Measurements from ENCODE around the gene CTDNEP1. TPM values are rescaled to one million over a fixed set of nuclear protein-coding genes. Genes with fewer than 3 reads are reported as not detected.

CTDNEP1 gene
- total RNA-seq, 2 experiments from 2014 or later = 147 to 152 TPM

- Mint-ChIP-seq H3K27me3 (ENCODE audit: low read depth) (no peaks in the 10 kb centered on the region), H3K36me3 (ENCODE audit: low read depth) (peaks cover 34% of the 10 kb centered on the region), H3K4me3 (peak within 1 kb of the TSS; percentile 94), H3K9me3 (no peaks in the 10 kb centered on the region), H3K27ac (peak within 1 kb of the TSS; percentile 98), H3K4me1 (ENCODE audit: low read depth) (peaks cover 39% of the 10 kb centered on the region)
- intact Hi-C loops (cut with micrococcal nuclease) = no loop called here
- CTCF ChIA-PET = interaction anchor here (0.9 to 2.7 kb wide), 4 partner anchors 22 to 239 kb away, joined by 3 to 16 read pairs (median 3); partner anchors contain the start of genes ACADVL, DLG4 and SLC35G6
- DNase-seq = peak; percentile 93
Measured at GRCh38 chr17:7241783-7242716, 9.5 kb downstream of the CTDNEP1 start, which contains the start of gene GABARAP. Gene GABARAP (minus strand): TSS chr17:7242449. CDS start chr17:7242330, 119 bp downstream.

- no peak for DNase-seq
- Mint-ChIP-seq H3K36me3 (ENCODE audit: low read depth) (peaks cover 29% of the 10 kb centered on the region), H3K27ac (peak overlapping the region; percentile 98), H3K27me3 (ENCODE audit: low read depth) (no peaks in the 10 kb centered on the region), H3K4me1 (ENCODE audit: low read depth) (peaks cover 46% of the 10 kb centered on the region), H3K9me3 (no peaks in the 10 kb centered on the region), H3K4me3 (peak overlapping the region; percentile 94)
- intact Hi-C loops (cut with micrococcal nuclease) = no loop called here
- CTCF ChIA-PET = interaction anchor here (0.6 to 2.7 kb wide), 5 partner anchors 21 to 240 kb away, joined by 3 to 16 read pairs (median 3); partner anchors contain the start of genes ACADVL, DLG4 and SLC35G6
Measured at GRCh38 chr17:7241090-7241733, 10.3 kb downstream of the CTDNEP1 start.

GRCh38 chr17:7240375-7240774 is 11.2 kb downstream of the CTDNEP1 start:
- Mint-ChIP-seq H3K4me1 (ENCODE audit: low read depth) (peaks cover 55% of the 10 kb centered on the region), H3K27me3 (ENCODE audit: low read depth) (no peaks in the 10 kb centered on the region), H3K36me3 (ENCODE audit: low read depth) (peaks cover 29% of the 10 kb centered on the region), H3K4me3 (peak overlapping the region; percentile 94), H3K27ac (peak overlapping the region; percentile 98), H3K9me3 (no peaks in the 10 kb centered on the region)
- DNase-seq = no peak
- CTCF ChIA-PET = interaction anchor here (0.6 to 1.5 kb wide), 2 partner anchors 56 to 62 kb away, joined by 3 to 4 read pairs; no protein-coding TSS in a partner anchor
- intact Hi-C loops (cut with micrococcal nuclease) = no loop called here

DNA sequence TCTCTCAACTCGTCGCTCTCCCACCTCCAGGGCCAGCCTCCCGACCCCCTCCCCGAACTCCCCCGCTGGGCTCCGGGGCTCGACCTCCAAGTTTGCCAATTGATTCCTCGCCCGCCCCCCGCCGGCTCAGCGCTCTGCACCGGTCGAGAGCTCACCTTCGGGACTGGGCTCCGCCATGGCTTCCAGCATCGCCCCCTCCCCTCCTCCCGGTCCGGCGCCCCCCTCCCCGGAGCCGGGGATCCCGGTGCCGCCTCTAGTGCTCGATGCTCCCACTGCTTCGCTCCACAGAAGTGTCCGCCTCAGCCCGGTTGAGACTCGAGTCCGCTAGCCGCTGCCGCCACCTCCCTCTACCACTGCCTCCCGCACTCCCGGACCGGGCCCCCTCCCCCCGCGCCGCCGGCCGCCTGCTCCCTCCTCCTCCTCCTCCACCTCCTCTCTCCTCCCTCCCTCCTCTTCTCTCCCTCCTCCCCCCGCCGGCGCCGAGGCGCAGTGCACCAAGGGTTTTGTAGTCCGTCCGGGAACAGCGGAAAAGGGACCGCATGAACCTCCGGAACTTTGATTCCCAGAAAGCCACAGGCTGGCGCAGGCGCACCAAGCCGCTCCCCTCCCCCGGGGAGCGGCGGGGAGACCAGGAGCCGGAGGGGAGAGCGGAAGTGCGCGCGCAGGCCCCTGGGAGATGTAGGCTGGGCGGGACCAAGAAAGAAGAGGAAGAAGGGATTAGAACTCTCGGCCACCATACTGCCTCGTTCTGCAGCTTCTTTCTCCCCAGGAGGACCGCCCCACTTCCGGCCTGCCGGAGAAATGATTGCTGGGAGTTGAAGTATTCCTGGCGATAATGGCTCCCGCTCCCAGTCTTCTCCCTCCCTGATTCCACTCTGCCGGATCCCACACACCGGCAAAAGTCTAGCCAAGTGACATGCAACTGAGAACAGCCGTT is 12.2 kb downstream of the CTDNEP1 start, which contains the start of gene PHF23:
Gene PHF23, minus strand, starts transcription at position 367 of the 937 bp plus-strand sequence. Its CDS starts 178 bp downstream, at position 189.
- Mint-ChIP-seq H3K4me3 (peak within 1 kb of the TSS; percentile 94), H3K36me3 (ENCODE audit: low read depth) (peaks cover 35% of the 10 kb centered on the region), H3K27ac (peak within 1 kb of the TSS; percentile 98), H3K27me3 (ENCODE audit: low read depth) (no peaks in the 10 kb centered on the region), H3K4me1 (ENCODE audit: low read depth) (peaks cover 64% of the 10 kb centered on the region), H3K9me3 (no peaks in the 10 kb centered on the region)
- intact Hi-C loops (cut with micrococcal nuclease) = loop anchor here (1.0 to 5.0 kb wide), 7 partner anchors 13 to 603 kb away; partner anchors contain the start of genes ACADVL, DLG4, EIF5A and ELP5
- CTCF ChIA-PET = interaction anchor here (0.6 to 2.5 kb wide), 5 partner anchors 16 to 194 kb away, joined by 3 to 8 read pairs (median 3); partner anchors contain the start of genes ACADVL and DLG4
- peak; percentile 99 for DNase-seq

- Mint-ChIP-seq H3K27me3 (ENCODE audit: low read depth) (no peaks in the 10 kb centered on the region), H3K27ac (peak overlapping the region; percentile 92), H3K36me3 (ENCODE audit: low read depth) (peaks cover 34% of the 10 kb centered on the region), H3K4me1 (ENCODE audit: low read depth) (peaks cover 66% of the 10 kb centered on the region), H3K4me3 (peak overlapping the region; percentile 94), H3K9me3 (no peaks in the 10 kb centered on the region)
- intact Hi-C loops (cut with micrococcal nuclease) = loop anchor here (1.0 to 5.0 kb wide), 7 partner anchors 14 to 604 kb away; partner anchors contain the start of genes ACADVL, DLG4, EIF5A and ELP5
- peak; percentile 42 for DNase-seq
- CTCF ChIA-PET = interaction anchor here (0.6 to 2.5 kb wide), 4 partner anchors 15 to 193 kb away, joined by 3 to 8 read pairs (median 3); partner anchors contain the start of genes ACADVL and DLG4
Measured at GRCh38 chr17:7238420-7239090, 13.0 kb downstream of the CTDNEP1 start.

DNA sequence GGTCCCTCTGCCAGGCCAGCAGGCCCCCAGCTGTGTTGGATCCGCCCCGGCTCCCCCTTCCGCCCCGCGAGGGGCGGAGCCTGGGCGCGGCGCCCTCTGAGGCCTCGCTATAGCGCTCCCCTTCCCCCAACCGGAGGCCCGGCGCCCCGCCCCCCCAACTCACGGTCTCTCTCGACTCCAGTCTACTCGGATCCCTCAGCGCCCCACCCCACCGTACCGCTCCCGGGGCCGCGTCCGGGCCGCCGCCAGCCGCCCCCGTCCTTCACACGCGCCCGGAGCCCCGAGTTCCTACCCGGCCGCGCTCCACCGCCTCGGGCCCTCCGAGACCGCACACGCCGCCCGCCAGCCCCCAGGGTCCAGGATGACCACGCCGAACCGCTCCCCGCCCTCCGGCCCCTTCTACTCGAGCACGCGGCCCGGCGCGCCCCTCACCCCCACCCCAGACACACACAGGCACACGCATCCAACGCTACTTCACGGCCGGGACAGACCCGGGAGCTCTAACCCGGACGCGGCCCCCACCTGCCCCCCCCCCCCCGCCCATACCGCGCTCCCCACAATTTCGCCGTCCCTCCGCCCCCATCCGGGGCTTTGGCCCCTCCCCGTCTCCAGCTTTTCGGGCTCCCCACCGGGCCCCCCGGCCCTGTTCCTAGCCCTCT is 13.6 kb downstream of the CTDNEP1 start:
- CTCF ChIA-PET = interaction anchor here (0.5 to 2.5 kb wide), 3 partner anchors 18 to 60 kb away, joined by 3 to 8 read pairs (median 5); partner anchors contain the start of genes ACADVL and DLG4
- peak; percentile 81 for DNase-seq
- Mint-ChIP-seq H3K9me3 (no peaks in the 10 kb centered on the region), H3K4me1 (ENCODE audit: low read depth) (peaks cover 67% of the 10 kb centered on the region), H3K36me3 (ENCODE audit: low read depth) (peaks cover 29% of the 10 kb centered on the region), H3K27ac (peak overlapping the region; percentile 86), H3K4me3 (peak overlapping the region; percentile 94), H3K27me3 (ENCODE audit: low read depth) (no peaks in the 10 kb centered on the region)
- intact Hi-C loops (cut with micrococcal nuclease) = loop anchor here (2.0 to 5.0 kb wide), 2 partner anchors 449 to 604 kb away; partner anchors contain the start of gene TP53

DNA sequence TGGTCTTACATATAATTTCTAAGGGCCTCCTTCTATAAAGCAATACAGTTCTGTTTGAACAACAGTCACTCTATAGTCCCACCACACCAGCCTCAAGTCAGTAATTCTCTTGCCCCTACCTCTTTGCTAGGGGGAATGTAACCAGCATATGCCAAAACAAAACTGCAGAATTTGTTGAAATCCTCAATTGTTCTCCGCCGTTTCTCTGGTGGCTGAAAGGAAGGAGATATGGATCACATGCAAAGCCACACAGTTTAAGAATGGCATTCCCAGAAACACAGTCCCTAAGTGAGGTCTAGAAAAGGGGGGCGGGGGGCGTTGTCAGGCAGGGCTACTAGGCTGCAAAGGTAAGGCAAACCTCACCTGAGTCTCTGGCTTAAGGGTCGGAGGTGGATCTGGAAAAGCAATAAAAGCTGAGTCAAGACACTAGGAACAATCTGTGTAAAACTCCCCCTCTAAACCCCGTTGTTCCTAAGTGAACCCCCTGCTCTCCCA is 14.2 kb downstream of the CTDNEP1 start:
- H3K4me1 Mint-ChIP-seq (ENCODE audit: low read depth) = peaks cover 68% of the 10 kb centered on the region
- intact Hi-C loops (cut with micrococcal nuclease) = loop anchor here (5.0 kb wide), 1 partner anchor 605 kb away; no protein-coding TSS in a partner anchor
- peak overlapping the region; percentile 86 for H3K27ac Mint-ChIP-seq
- H3K4me3 Mint-ChIP-seq = peak overlapping the region; percentile 94
- CTCF ChIA-PET = interaction anchor here (0.5 to 2.5 kb wide), 4 partner anchors 17 to 61 kb away, joined by 3 to 8 read pairs (median 4); partner anchors contain the start of genes ACADVL and DLG4
- no peak for DNase-seq
- H3K27me3 Mint-ChIP-seq (ENCODE audit: low read depth) = no peaks in the 10 kb centered on the region
- H3K36me3 Mint-ChIP-seq (ENCODE audit: low read depth) = peaks cover 26% of the 10 kb centered on the region
- no peaks in the 10 kb centered on the region for H3K9me3 Mint-ChIP-seq

GRCh38 chr17:7236808-7237207 is 14.7 kb downstream of the CTDNEP1 start:
- H3K36me3 Mint-ChIP-seq (ENCODE audit: low read depth) = peaks cover 25% of the 10 kb centered on the region
- H3K4me3 Mint-ChIP-seq = peak overlapping the region; percentile 94
- H3K27ac Mint-ChIP-seq = peak overlapping the region; percentile 86
- H3K9me3 Mint-ChIP-seq = no peaks in the 10 kb centered on the region
- intact Hi-C loops (cut with micrococcal nuclease) = loop anchor here (5.0 kb wide), 1 partner anchor 605 kb away; no protein-coding TSS in a partner anchor
- DNase-seq = no peak
- peaks cover 69% of the 10 kb centered on the region for H3K4me1 Mint-ChIP-seq (ENCODE audit: low read depth)
- CTCF ChIA-PET = interaction anchor here (0.7 to 1.0 kb wide), 2 partner anchors 16 to 17 kb away, joined by 3 to 4 read pairs; partner anchors contain the start of genes ACADVL and DLG4
- H3K27me3 Mint-ChIP-seq (ENCODE audit: low read depth) = no peaks in the 10 kb centered on the region

- intact Hi-C loops (cut with micrococcal nuclease) = loop anchor here (2.0 to 5.0 kb wide), 2 partner anchors 249 to 606 kb away; partner anchors contain the start of gene POLR2A
- no peaks in the 10 kb centered on the region for H3K27me3 Mint-ChIP-seq (ENCODE audit: low read depth)
- H3K4me3 Mint-ChIP-seq = peak overlapping the region; percentile 90
- DNase-seq = no peak
- CTCF ChIA-PET = interaction anchor here (0.7 to 1.9 kb wide), 3 partner anchors 15 to 17 kb away, joined by 3 to 6 read pairs (median 4); partner anchors contain the start of genes ACADVL and DLG4
- no peaks in the 10 kb centered on the region for H3K9me3 Mint-ChIP-seq
- H3K27ac Mint-ChIP-seq = peak overlapping the region; percentile 22
- H3K4me1 Mint-ChIP-seq (ENCODE audit: low read depth) = peaks cover 61% of the 10 kb centered on the region
- H3K36me3 Mint-ChIP-seq (ENCODE audit: low read depth) = peaks cover 22% of the 10 kb centered on the region
Measured at GRCh38 chr17:7235693-7236665, 15.6 kb downstream of the CTDNEP1 start.
